ENCODE data around the gene DLGAP4.

- TF ChIP-seq CTCF (IDR thresholded peaks at IDR 0.05; ENCODE audit: low read depth, low read length, poor library complexity, severe bottlenecking) (no peak), EZH2phosphoT487 (IDR thresholded peaks at IDR 0.05; ENCODE audit: borderline replicate concordance, low read length) (no peak)
Measured at GRCh38 chr20:36373089-36373488, 67.0 kb downstream of the DLGAP4 start.

Measured in DOHH2 (cell line).